T-cell (primary cell): ENCODE measurements around the gene DBP. TPM values are rescaled to one million over a fixed set of nuclear protein-coding genes. Genes with fewer than 3 reads are reported as not detected.

ENCODE experiments used
- ATAC-seq, 4 experiments: fragments of 200-7000 bp in 3 of 4; fragments of 150-1000 bp in 1 of 4; cut with Tn5 transposase; replicated peaks in 1 of 4; 1 replicate in 3 of 4; 2 replicates in 1 of 4; pipeline ENCODE4 v1.10.0; 2021; ENCODE audit warnings: moderate library complexity in 3 of 4, mild to moderate bottlenecking in 2 of 4, moderate number of reproducible peaks in 1 of 4
- CTCF ChIA-PET, 2 donors: fragments of 300-600 bp; sonication (Branson Sonifier 250); formaldehyde crosslinking; loops; one replicate each; lab custom pipeline; 2022; ENCODE audit warnings: antibody characterized with exemption in 2 of 2; lab: Charles Lee
- POLR2A ChIA-PET, 2 donors: fragments of 300-600 bp; sonication (Branson Sonifier 250); formaldehyde crosslinking; loops; one replicate each; lab custom pipeline; 2022; ENCODE audit warnings: antibody characterized with exemption in 2 of 2; lab: Charles Lee
- DNase-seq, 35 experiments: peaks; one replicate each; pipeline versions ENCODE4 v3.0.0 to v3.0.0-alpha.2; 2013 to 2023
- H3K27ac ChIP-seq: one replicate; pipeline ENCODE4 v1.5.1; 2013; ENCODE audit warnings: low read length
- H3K27me3 ChIP-seq, 2 experiments: replicated peaks in 1 of 2; 1 replicate in 1 of 2; 2 replicates in 1 of 2; pipeline versions ENCODE4 v1.6.1 to v1.7.0; 2013; ENCODE audit warnings: low read length in 1 of 2, mixed read lengths in 1 of 2; ENCODE audit not compliant: control insufficient read depth in 2 of 2, insufficient read depth in 2 of 2; ENCODE audit errors: extremely low read depth in 1 of 2
- H3K36me3 ChIP-seq, 2 donors: 1 replicate in 1 of 2; 2 replicates in 1 of 2; pipeline versions ENCODE4 v1.6.1 to v1.7.0; 2013; ENCODE audit warnings: low read length in 1 of 2; ENCODE audit not compliant: control insufficient read depth in 2 of 2, insufficient read depth in 1 of 2; ENCODE audit errors: extremely low read depth in 1 of 2
- H3K4me1 ChIP-seq, 2 experiments: 1 replicate in 1 of 2; 2 replicates in 1 of 2; pipeline versions ENCODE4 v1.6.1 to v1.7.0; 2013; ENCODE audit warnings: low read length in 2 of 2, mixed read lengths in 1 of 2; ENCODE audit not compliant: insufficient read depth in 2 of 2, control insufficient read depth in 1 of 2; ENCODE audit errors: extremely low read depth in 1 of 2
- H3K4me3 ChIP-seq, 2 donors: 1 replicate in 1 of 2; 2 replicates in 1 of 2; pipeline versions ENCODE4 v1.5.1 to v1.7.0; 2013; ENCODE audit warnings: mild to moderate bottlenecking in 2 of 2, low read length in 1 of 2, moderate library complexity in 1 of 2; ENCODE audit not compliant: control insufficient read depth in 1 of 2; ENCODE audit errors: extremely low read depth in 1 of 2
- H3K9me3 ChIP-seq: 2 replicates; pipeline ENCODE4 v1.7.0; 2013
- H3K27ac Mint-ChIP-seq, 2 donors: one replicate each; pipeline ENCODE4 v1.8.0; 2020 to 2021; ENCODE audit warnings: mild to moderate bottlenecking in 2 of 2, mixed read lengths in 2 of 2
- H3K27me3 Mint-ChIP-seq, 2 donors: one replicate each; pipeline ENCODE4 v1.8.0; 2021 to 2022; ENCODE audit warnings: mixed read lengths in 2 of 2
- H3K36me3 Mint-ChIP-seq: one replicate; pipeline ENCODE4 v1.8.0; 2021; ENCODE audit warnings: mixed read lengths
- H3K4me1 Mint-ChIP-seq, 3 donors: one replicate each; pipeline ENCODE4 v1.8.0; 2020 to 2022; ENCODE audit warnings: mixed read lengths in 3 of 3, mild to moderate bottlenecking in 1 of 3
- H3K4me3 Mint-ChIP-seq, 3 donors: one replicate each; pipeline ENCODE4 v1.8.0; 2020 to 2022; ENCODE audit warnings: mild to moderate bottlenecking in 3 of 3, mixed read lengths in 3 of 3, moderate library complexity in 3 of 3
- H3K9me3 Mint-ChIP-seq, 3 donors: one replicate each; pipeline ENCODE4 v1.8.0; 2020 to 2022; ENCODE audit warnings: mixed read lengths in 3 of 3
- WGBS: methylation state at CpG from one replicate; pipeline ENCODE4 v1.1.5; 2013; ENCODE audit warnings: missing lambda C conversion rate; ENCODE audit not compliant: insufficient coverage; 5-methylcytosine and 5-hydroxymethylcytosine counted together
- total RNA-seq, 35 experiments: library from RNA in 6 of 35; stranded (reverse) in 6 of 35; fragments of 120-200 nt in 1 of 35; gene quantifications; one replicate each; pipeline versions ENCODE4 v1.2.1 to v1.2.4 and lab custom pipeline; 2013 to 2026

The DBP gene
- total RNA-seq, 5 donors from 2014 or later (not counting 1 experiment from before 2014, with no cell fraction given), result 24.5 to 57.2 (median 56.0) TPM

- no peaks in the 10 kb centered on the region for H3K9me3 ChIP-seq
- DNase-seq (peak; percentile 87 to 95 (median 92)), ATAC-seq (peak; percentile 81 to 91 (median 85))
- no peaks in the 10 kb centered on the region for H3K36me3 Mint-ChIP-seq
- ChIA-PET CTCF (interaction anchor here in 1 of 2 donors (0.6 to 1.9 kb wide), 4 partner anchors 29 to 312 kb away, joined by 3 to 8 read pairs (median 5); no protein-coding TSS in a partner anchor), POLR2A (interaction anchor here in 1 of 2 donors (0.5 kb wide), 1 partner anchor 197 kb away, joined by 5 read pairs; no protein-coding TSS in a partner anchor)
- H3K27me3 Mint-ChIP-seq, result no peaks in the 10 kb centered on the region
- H3K27me3 ChIP-seq, result no peaks in the 10 kb centered on the region
- H3K4me3 Mint-ChIP-seq, result peak within 1 kb of the TSS; percentile 80 to 99 (median 90)
- under 1% methylated on average over 24 of the region's 33 CpGs for WGBS
- H3K4me1 ChIP-seq, result peaks cover 5 to 58% of the 10 kb centered on the region in 2 experiments
- H3K36me3 ChIP-seq, result no peaks in the 10 kb centered on the region
- no peaks in the 10 kb centered on the region for H3K9me3 Mint-ChIP-seq
- peak within 1 kb of the TSS; percentile 91 to 92 for H3K27ac Mint-ChIP-seq
- H3K4me3 ChIP-seq, result peak within 1 kb of the TSS; percentile 59 to 71
- H3K4me1 Mint-ChIP-seq, result peaks cover 41 to 52% (median 49%) of the 10 kb centered on the region in 3 donors
- H3K27ac ChIP-seq, result peak within 1 kb of the TSS; percentile 77
Observed at GRCh38 chr19:48646001-48646721, 9.0 kb upstream of the DBP start, which contains the start of gene CA11. Gene CA11 (minus strand): TSS chr19:48646187. CDS start chr19:48645632, 555 bp downstream.

- H3K9me3 ChIP-seq, result no peaks in the 10 kb centered on the region
- no peak for ATAC-seq
- ChIA-PET POLR2A (interaction anchor here in 1 of 2 donors (0.5 kb wide), 1 partner anchor 198 kb away, joined by 5 read pairs; no protein-coding TSS in a partner anchor), CTCF (interaction anchor here in 1 of 2 donors (0.6 to 1.9 kb wide), 4 partner anchors 29 to 312 kb away, joined by 3 to 8 read pairs (median 5); no protein-coding TSS in a partner anchor)
- 1% methylated on average over 6 of the region's 6 CpGs for WGBS
- H3K36me3 Mint-ChIP-seq, result no peaks in the 10 kb centered on the region
- DNase-seq, result peak in 2 of 35 experiments; percentile 24 to 31
- peaks cover 39 to 52% (median 46%) of the 10 kb centered on the region in 3 donors for H3K4me1 Mint-ChIP-seq
- no peaks in the 10 kb centered on the region for H3K27me3 Mint-ChIP-seq
- peak overlapping the region; percentile 80 to 99 (median 90) for H3K4me3 Mint-ChIP-seq
- H3K27ac ChIP-seq, result peak overlapping the region; percentile 77
- peak overlapping the region; percentile 91 to 92 for H3K27ac Mint-ChIP-seq
- no peaks in the 10 kb centered on the region for H3K27me3 ChIP-seq
- no peaks in the 10 kb centered on the region for H3K36me3 ChIP-seq
- H3K9me3 Mint-ChIP-seq, result no peaks in the 10 kb centered on the region
- H3K4me1 ChIP-seq, result peaks cover 5 to 58% of the 10 kb centered on the region in 2 experiments
- peak overlapping the region; percentile 59 to 71 for H3K4me3 ChIP-seq
Observed at GRCh38 chr19:48645620-48646000, 8.4 kb upstream of the DBP start.

DNA sequence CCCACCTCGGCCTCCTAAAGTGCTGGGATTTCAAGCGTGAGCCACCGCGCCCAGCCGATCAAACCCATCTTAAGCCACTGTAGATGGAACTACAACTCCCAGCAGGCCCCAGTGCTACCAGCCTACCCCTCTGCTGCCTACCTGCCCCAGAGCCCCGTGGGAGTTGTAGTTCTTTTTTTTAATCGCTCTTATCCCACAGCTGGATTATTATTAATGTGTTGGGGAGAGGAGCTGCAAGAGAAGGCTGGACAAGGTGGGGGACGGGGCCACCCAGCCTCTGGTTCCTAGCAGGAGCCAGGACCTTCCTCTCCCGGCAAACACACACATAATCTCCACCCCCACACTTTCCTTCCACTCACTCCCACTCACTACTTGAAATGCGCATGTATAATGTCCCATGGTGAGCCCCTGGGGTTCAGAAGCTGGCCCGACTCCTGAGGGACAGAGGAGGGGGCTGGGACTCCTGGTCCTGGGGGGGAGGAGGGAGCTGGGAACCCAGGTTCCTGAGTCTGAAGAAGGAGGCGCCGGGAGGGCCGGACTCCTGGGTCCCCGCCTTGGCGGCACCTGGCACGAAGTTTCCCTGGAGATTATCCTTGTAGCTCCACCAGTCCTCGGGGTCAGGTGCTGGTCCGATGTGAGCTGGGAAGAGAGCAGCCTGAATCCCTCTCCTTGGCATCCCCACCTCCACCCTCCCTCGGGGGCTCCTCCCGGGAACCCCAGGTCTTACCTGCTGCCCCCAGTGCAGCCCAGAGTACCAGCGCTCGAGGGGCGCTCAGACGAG lies 7.8 kb upstream of the DBP start:
- POLR2A ChIA-PET, result interaction anchor here in 1 of 2 donors (0.5 kb wide), 2 partner anchors 198 to 349 kb away, joined by 3 to 5 read pairs; partner anchors contain the start of gene RUVBL2
- no peaks in the 10 kb centered on the region for H3K9me3 ChIP-seq
- peak overlapping the region; percentile 80 to 99 (median 90) for H3K4me3 Mint-ChIP-seq
- WGBS, result 4% methylated on average over 15 of the region's 25 CpGs
- H3K27ac ChIP-seq, result peak overlapping the region; percentile 77
- H3K36me3 Mint-ChIP-seq, result no peaks in the 10 kb centered on the region
- no peaks in the 10 kb centered on the region for H3K9me3 Mint-ChIP-seq
- DNase-seq, result peak; percentile 54 to 87 (median 70)
- peaks cover 5 to 55% of the 10 kb centered on the region in 2 experiments for H3K4me1 ChIP-seq
- H3K4me1 Mint-ChIP-seq, result peaks cover 40 to 52% (median 47%) of the 10 kb centered on the region in 3 donors
- H3K4me3 ChIP-seq, result peak overlapping the region; percentile 59 to 71
- no peaks in the 10 kb centered on the region for H3K27me3 ChIP-seq
- peak overlapping the region; percentile 91 to 92 for H3K27ac Mint-ChIP-seq
- peak; percentile 61 to 65 (median 64) for ATAC-seq
- no peaks in the 10 kb centered on the region for H3K27me3 Mint-ChIP-seq
- CTCF ChIA-PET, result interaction anchor here in 1 of 2 donors (0.7 to 1.9 kb wide), 4 partner anchors 30 to 813 kb away, joined by 3 to 8 read pairs (median 5); no protein-coding TSS in a partner anchor
- H3K36me3 ChIP-seq, result no peaks in the 10 kb centered on the region

DNA sequence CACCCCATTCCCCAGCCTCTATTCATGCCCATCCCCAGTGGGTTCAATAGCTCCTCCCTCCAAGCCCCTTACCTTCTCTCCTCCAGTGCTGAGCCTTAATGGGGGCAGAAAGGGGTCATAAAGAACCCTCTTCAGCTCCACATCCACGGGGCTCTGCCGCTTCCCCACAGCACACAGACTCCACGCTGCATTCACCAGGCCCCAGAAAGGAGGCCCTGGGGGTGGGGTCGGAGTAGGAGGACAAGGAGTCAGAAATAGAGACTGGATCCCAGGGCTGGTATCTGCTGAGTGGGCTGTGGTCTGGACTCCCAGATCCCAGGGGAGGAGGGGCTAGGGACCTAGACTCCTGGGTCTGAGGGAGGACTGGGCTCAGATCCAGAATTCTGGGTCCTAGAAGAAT lies 7.2 kb upstream of the DBP start:
- Mint-ChIP-seq H3K4me3 (peak overlapping the region in 2 of 3 donors; percentile 80 to 99), H3K27ac (peak overlapping the region in 1 of 2 donors; percentile 92), H3K4me1 (peaks cover 39 to 48% (median 47%) of the 10 kb centered on the region in 3 donors), H3K36me3 (no peaks in the 10 kb centered on the region), H3K27me3 (no peaks in the 10 kb centered on the region), H3K9me3 (no peaks in the 10 kb centered on the region)
- ATAC-seq, result no peak
- Histone ChIP-seq H3K27ac (peak overlapping the region; percentile 77), H3K9me3 (no peaks in the 10 kb centered on the region), H3K4me1 (peaks cover 3 to 57% of the 10 kb centered on the region in 2 experiments), H3K4me3 (no peak overlapping the region), H3K27me3 (no peaks in the 10 kb centered on the region), H3K36me3 (no peaks in the 10 kb centered on the region)
- ChIA-PET POLR2A (interaction anchor here in 1 of 2 donors (0.5 kb wide), 1 partner anchor 349 kb away, joined by 3 read pairs; the partner anchor contains the start of gene RUVBL2), CTCF (interaction anchor here in 1 of 2 donors (0.7 kb wide), 1 partner anchor 814 kb away, joined by 3 read pairs; no protein-coding TSS in a partner anchor)
- WGBS, result no CpG with 5 or more reads among the region's 4 CpGs
- no peak for DNase-seq

DNA sequence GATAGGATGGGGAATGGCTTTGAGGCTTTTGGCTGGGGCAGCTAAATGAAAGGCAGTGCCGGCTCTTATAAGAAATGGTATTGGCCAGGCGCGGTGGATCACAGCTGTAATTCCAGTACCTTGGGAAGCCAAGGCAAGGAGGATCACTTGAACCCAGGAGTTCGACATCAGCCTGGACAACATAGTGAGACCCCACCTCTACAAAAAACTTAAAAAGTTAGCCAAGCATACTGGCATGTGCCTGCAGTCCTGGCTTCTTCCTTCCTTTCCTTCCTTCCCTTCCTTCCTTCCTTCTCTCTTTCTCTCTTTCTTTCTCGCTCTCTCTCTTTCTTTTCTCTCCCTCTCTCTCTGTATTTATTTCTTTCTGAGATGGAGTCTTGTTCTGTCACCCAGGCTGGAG lies 5.7 kb upstream of the DBP start:
- Histone ChIP-seq H3K27ac (no peak overlapping the region), H3K4me1 (peaks cover 5 to 58% of the 10 kb centered on the region in 2 experiments), H3K9me3 (no peaks in the 10 kb centered on the region), H3K27me3 (peaks cover 0 to 4% of the 10 kb centered on the region in 2 experiments), H3K4me3 (no peak overlapping the region), H3K36me3 (no peaks in the 10 kb centered on the region)
- no peak overlapping the region for H3K4me3 Mint-ChIP-seq
- peaks cover 42 to 51% (median 49%) of the 10 kb centered on the region in 3 donors for H3K4me1 Mint-ChIP-seq
- H3K36me3 Mint-ChIP-seq, result no peaks in the 10 kb centered on the region
- 93% methylated on average over 3 of the region's 5 CpGs for WGBS
- ATAC-seq (no peak), DNase-seq (no peak)
- peak overlapping the region in 1 of 2 donors; percentile 1 for H3K27ac Mint-ChIP-seq
- no peaks in the 10 kb centered on the region for H3K9me3 Mint-ChIP-seq
- POLR2A ChIA-PET, result interaction anchor here in 1 of 2 donors (0.6 kb wide), 1 partner anchor 232 kb away, joined by 5 read pairs; no protein-coding TSS in a partner anchor
- CTCF ChIA-PET, result no interaction called here
- H3K27me3 Mint-ChIP-seq, result no peaks in the 10 kb centered on the region
